ENCODE data around the gene NWD2. TPM values are rescaled to one million over a fixed set of nuclear protein-coding genes. Genes with fewer than 3 reads are reported as not detected.
"Not testable (repeated sequence)": the region's sequence is repeated elsewhere in the genome, so short reads cannot be mapped to it uniquely, and the experiment has no call there.

The NWD2 gene
- total RNA-seq, 1 donor from 2014 or later = not detected

GRCh38 chr4:37392521-37393255 lies 148.1 kb downstream of the NWD2 start:
- DNase-seq (ENCODE audit: low read depth in 2 of 2) = peak; percentile 3 to 4

DNA sequence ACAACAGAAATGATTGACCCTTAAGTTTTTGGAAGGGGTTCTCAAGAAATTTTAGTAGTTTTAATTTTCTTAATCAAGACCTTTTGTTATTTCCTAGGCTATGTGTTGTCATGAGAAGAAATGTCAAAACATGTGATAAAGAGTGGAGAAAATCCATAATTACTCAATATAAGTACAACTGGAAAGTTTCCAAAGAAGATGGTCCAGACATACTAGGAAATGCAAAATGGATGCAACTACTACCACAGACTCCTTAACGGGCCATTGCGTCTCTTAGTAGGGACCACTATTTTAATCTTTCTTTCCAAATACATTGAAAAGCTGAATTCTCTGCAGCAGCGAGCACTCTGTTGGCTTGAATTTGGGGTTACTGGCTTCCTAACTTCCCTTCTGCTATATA lies 148.8 kb downstream of the NWD2 start:
- DNase-seq (ENCODE audit: low read depth in 2 of 2) = no peak

DNA sequence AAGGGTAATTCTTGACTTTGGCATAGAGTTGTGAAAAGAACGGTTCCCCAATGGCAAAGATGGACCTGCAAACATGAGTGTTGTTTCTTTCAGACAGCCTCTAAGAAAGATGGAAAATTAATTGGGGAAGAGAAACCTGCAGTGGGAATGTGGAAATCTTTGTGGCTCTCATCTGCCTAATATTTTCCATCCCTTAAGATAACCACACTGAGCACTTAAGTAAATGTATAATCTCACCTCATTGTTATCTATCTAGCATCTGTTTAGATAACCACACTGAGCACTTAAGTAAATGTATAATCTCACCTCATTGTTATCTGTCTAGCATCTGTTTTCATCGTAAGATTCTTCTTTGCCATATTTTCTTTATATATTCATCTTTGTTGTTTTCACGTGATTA lies 149.3 kb downstream of the NWD2 start:
- no peak for DNase-seq (ENCODE audit: low read depth in 2 of 2)

GRCh38 chr4:37397505-37397904 lies 153.0 kb downstream of the NWD2 start:
- no peak for DNase-seq (ENCODE audit: low read depth in 2 of 2)

GRCh38 chr4:37400241-37400881 lies 155.8 kb downstream of the NWD2 start:
- no peak for DNase-seq (ENCODE audit: low read depth in 2 of 2)

DNA sequence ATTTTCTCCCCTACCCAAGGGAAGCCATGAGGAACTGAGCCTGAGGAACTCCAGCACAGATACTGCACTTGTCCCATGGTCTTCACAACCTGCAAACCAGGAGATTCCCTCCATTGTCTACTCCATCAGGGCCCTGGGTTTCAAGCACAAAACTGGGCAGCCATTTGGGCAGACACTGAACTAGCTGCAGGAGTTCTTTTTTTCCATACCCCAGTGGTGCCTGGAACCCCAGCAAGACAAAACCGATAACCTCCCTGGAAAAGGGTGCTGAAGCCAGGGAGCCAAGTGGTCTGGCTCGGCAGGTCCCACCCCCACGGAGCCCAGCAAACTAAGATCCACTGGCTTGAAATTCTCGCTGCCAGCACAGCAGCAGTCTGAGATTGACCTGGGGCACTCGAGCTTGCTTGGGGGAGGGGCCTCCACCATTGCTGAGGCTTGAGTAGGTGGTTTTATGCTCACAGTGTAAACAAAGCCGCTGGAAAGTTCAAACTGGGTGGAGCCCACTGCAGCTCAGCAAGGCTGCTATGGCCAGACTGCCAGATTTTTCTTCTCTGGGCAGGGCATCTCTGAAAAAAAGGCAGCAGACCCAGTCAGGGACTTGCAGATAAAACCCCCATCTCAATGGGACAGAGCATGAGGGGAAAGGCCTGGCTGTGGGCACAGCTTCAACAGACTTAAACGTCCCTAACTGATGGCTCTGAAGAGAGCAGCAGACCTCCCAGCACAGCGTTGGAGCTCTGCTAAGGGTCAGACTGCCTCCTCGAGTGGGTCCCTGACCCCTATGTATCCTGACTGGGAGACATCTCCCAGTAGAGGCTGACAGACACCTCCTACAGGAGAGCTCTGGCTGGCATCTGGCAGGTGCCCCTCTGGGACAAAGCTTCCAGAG lies 163.6 kb downstream of the NWD2 start:
- DNase-seq (ENCODE audit: low read depth in 2 of 2) = not testable (repeated sequence)

DNA sequence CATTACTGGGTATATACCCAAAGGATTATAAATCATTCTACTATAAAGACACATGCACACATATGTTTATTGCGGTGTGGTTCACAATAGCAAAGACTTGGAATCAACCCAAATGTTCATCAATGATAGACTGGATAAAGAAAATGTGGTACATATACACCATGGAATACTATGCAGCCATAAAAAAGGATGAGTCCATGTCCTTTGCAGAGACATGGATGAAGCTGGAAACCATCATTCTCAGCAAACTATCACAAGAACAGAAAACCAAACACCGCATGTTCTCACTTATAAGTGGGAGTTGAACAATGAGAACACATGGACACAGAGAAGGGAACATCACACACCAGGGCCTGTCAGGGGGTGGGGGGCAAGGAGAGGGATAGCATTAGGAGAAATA lies 169.1 kb downstream of the NWD2 start:
- not testable (repeated sequence) for DNase-seq (ENCODE audit: low read depth in 2 of 2)

DNA sequence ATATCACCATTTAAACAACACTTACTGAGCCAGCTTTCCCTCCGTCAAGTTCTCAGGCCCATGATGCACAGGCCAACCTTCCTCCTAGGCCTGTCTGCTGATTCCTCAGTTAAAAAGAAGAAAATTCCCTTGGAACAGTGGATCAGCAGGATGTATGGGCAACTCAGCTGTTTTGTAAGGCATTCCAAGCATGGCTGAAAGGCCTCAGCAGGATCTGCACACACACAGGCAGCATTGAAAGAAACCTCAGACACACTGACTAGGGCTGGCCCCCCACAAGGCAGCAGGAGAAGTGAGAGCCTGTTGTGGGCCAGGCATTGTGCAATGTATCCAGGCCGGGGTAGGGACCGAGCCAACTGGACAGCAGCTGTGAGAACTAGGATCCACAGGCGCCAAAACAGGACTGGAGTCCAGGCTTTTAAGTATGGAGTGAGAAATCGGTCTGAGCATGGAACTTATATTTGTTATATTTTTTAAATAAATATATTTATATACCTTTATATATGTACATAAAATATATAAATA lies 171.4 kb downstream of the NWD2 start:
- no peak for DNase-seq (ENCODE audit: low read depth in 2 of 2)

GRCh38 chr4:37421614-37422013 lies 177.1 kb downstream of the NWD2 start:
- no peak for DNase-seq (ENCODE audit: low read depth in 2 of 2)

DNA sequence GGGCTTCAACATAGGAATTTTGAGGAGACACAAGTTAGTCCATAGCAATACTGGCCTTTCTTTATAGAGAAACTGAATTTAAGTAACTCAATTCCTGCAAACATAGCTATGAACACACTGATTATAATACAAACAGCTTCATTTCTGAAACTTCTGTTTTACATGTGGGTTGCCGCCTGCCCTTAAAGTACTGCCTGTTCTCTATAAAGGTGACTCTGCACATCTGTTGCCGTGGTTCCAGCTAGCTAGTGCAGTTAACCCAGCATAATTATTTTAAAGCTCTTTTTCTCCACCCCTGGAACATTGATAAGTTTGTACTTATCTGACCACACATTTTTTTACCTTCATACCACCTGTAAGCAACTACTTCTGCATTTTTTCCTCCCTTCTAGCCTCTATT lies 177.6 kb downstream of the NWD2 start:
- no peak for DNase-seq (ENCODE audit: low read depth in 2 of 2)

GRCh38 chr4:37422638-37423037 lies 178.1 kb downstream of the NWD2 start:
- DNase-seq (ENCODE audit: low read depth in 2 of 2) = no peak

GRCh38 chr4:37423310-37423709 lies 178.8 kb downstream of the NWD2 start:
- no peak for DNase-seq (ENCODE audit: low read depth in 2 of 2)

DNA sequence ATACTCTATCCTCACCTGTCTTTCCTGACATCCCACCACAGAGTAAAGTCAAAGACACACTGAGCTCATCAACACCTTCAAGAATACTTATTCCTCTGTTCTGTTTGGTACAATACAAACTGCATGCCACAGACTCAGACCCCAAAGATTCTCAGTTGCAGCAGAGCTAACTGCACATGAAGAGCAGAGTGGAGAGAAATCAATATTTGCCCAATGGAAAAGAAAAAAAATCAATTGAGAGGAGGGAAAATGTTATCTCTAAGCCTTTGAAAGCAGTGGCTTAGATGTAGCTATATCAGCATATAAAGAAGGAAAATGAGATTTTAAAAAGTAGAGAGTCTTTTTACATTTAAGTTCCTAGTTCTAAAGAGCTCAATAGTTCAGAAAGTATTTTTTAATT lies 180.2 kb downstream of the NWD2 start:
- DNase-seq (ENCODE audit: low read depth in 2 of 2) = no peak

GRCh38 chr4:37425857-37426256 lies 181.3 kb downstream of the NWD2 start:
- no peak for DNase-seq (ENCODE audit: low read depth in 2 of 2)

DNA sequence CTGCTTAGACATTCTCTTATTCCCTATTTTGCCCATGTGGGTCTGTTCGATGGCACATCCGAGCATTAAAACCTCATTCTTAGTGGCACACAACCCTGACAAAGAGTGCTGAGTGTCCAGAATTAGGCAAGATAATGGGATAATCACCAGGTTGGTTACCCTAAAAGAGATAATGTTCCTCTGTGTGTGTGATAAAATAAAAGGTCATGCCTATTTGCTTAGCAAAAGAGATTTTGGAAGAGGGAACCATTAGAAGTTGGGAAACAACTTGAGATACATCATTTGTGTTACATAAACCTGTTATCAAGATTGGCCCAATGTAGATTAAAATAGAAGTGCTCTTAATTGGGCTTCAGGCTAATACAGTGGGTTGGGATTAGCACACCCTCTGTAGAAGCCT lies 182.7 kb downstream of the NWD2 start:
- DNase-seq (ENCODE audit: low read depth in 2 of 2) = no peak

DNA sequence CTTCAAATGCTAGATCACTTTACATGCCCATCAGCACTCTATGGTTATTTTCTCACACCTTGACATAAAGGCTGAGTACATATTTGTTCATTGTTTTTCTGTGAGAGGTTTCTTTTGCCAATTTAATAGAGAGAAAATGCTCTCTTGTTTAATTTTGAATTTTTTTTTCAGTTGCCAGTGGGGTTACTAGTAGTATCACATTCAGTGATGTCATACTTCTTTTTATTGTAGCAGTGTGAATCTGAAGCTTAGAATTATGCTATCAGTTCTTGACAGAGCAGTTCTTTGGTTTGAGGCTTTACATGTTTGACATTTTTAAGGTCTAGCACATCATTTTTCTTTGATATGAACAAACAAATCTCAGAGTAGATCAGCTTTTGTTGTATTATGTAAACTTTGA lies 185.4 kb downstream of the NWD2 start:
- DNase-seq (ENCODE audit: low read depth in 2 of 2) = no peak

DNA sequence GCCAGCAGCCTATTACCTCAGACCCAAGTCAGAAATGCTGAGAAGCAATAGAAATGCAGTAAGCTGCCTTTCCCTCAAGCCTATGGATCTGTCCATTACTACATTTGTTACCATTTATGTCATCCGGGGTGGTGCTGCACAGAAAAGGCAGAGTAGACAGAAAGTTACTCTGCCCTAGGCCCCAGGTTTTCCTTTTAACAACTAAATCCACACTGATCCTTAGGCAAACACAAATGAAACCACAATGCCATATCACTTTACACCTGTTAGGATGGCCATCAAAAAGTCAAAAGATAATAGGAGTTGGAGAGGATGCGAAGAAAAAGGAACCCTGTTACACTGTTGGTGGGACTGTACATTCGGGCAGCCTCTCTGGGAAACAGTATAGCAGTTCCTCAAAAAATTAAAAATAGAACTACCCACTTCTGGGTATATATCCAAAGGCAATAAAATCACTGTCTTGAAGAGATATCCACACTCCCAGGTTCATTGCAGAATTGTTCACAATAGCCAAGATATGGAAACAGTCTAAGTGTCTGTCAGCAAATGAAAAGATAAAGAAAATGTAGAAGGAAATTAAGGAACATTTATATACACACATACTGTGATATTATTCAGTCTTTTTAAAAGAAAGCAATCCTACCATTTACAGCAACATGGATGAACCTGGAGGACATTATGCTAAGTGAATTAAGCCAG lies 186.3 kb downstream of the NWD2 start:
- DNase-seq (ENCODE audit: low read depth in 2 of 2) = no peak

- DNase-seq (ENCODE audit: low read depth in 2 of 2) = no peak
These were observed 186.8 kb downstream of the NWD2 start for GRCh38 chr4:37431417-37431743.

DNA sequence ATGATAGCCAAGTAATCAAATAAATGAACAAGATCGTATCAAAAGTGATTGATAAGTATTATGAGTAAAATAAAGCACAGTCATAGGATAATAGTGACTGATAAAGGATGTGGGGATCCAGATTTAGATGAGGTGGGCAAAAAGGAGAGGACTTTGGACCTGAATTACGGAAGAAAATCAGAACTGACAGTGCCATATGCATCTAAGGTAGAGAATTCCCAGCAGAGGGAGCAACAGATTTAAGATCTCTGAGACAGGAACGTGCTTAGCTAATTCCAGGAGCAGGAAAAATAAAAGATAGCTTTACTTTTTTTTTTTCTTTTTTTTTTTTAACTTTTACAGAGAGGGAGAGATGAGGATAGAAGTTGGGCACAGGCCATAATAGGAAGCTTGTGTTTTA lies 189.9 kb downstream of the NWD2 start:
- no peak for DNase-seq (ENCODE audit: low read depth in 2 of 2)

DNA sequence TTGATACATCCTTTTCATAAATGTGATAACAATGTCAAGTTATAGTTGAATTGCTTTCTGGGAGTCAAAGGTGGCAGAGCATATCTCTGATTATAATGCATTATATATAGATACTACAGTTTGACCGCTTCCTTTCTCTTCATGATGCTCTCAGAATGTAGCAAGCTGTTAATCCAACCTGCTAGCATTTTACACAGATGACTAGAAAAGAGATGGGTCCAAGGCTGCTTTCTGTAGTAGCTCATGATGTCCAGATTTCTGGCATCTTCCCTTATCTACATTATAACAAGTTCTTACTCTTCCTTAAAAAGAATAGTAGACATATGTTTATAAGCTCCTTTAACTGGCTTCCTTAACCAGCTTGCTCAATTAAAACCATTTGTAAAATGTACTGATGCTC lies 192.0 kb downstream of the NWD2 start:
- no peak for DNase-seq (ENCODE audit: low read depth in 2 of 2)

- DNase-seq (ENCODE audit: low read depth in 2 of 2) = no peak
These were observed 192.6 kb downstream of the NWD2 start for GRCh38 chr4:37437163-37437562.

Data from lung microvascular endothelial cell (primary cell).